Tibial artery (tissue), 4 donors: Measurements from ENCODE around the gene CRK.
"Not testable (repeated sequence)": the region's sequence is repeated elsewhere in the genome, so short reads cannot be mapped to it uniquely, and the experiment has no call there.

ENCODE experiments used
- DNase-seq, 2 donors: peaks; one replicate each; pipeline ENCODE4 v3.0.0-alpha.2; 2019
- H3K27ac ChIP-seq, 2 donors: fragments of 200-600 bp; sonication (generic) in 1 of 2; 1 replicate in 1 of 2; 2 replicates in 1 of 2; pipeline ENCODE4 v1.5.1; 2018 to 2019; ENCODE audit warnings: mild to moderate bottlenecking in 1 of 2
- H3K27me3 ChIP-seq, 2 donors: fragments of 200-600 bp; sonication (generic) in 1 of 2; one replicate each; pipeline versions ENCODE4 v1.5.1 to v1.6.0; 2016 to 2019
- H3K36me3 ChIP-seq, 3 donors: fragments of 200-600 bp; sonication (generic) in 2 of 3; one replicate each; pipeline ENCODE4 v1.5.1; 2016 to 2019; ENCODE audit warnings: mild to moderate bottlenecking in 2 of 3
- H3K4me1 ChIP-seq, 4 donors: fragments of 200-600 bp; sonication (generic) in 2 of 4; 1 replicate in 3 of 4; 2 replicates in 1 of 4; pipeline ENCODE4 v1.5.1; 2016 to 2019
- H3K4me3 ChIP-seq, 2 donors: fragments of 200-600 bp; sonication (generic) in 1 of 2; 1 replicate in 1 of 2; 2 replicates in 1 of 2; pipeline ENCODE4 v1.5.1; 2018 to 2019; ENCODE audit warnings: mild to moderate bottlenecking in 2 of 2
- H3K9me3 ChIP-seq, 3 donors: fragments of 200-600 bp; sonication (generic) in 1 of 3; one replicate each; pipeline ENCODE4 v1.5.1; 2016 to 2019
- CTCF ChIP-seq, 2 experiments: fragments of 200-600 bp in 1 of 2; fragments of 450-650 bp in 1 of 2; IDR thresholded peaks; one replicate each; pipeline ENCODE4 v1.5.1; 2017 to 2019; ENCODE audit warnings: antibody characterized with exemption in 2 of 2, mild to moderate bottlenecking in 1 of 2, moderate library complexity in 1 of 2
- intact Hi-C: fragments of 100-400 bp; cut with DNase I; formaldehyde crosslinking; loops from one replicate; pipeline ENCODE4 v1.15.0; 2023; ENCODE audit warnings: low total_unique reads

CRK gene

GRCh38 chr17:1461198-1461944 lies 5.3 kb upstream of the CRK start:
- H3K27me3 ChIP-seq: no peaks in the 10 kb centered on the region
- no peak overlapping the region for H3K4me3 ChIP-seq
- no peak for DNase-seq
- no peak for TF ChIP-seq CTCF (IDR thresholded peaks at IDR 0.05)
- H3K4me1 ChIP-seq: peaks cover 0 to 52% (median 27%) of the 10 kb centered on the region in 4 donors
- H3K36me3 ChIP-seq: peaks cover 9 to 37% (median 29%) of the 10 kb centered on the region in 3 donors
- H3K27ac ChIP-seq: peak overlapping the region; percentile 72 to 75
- intact Hi-C loops: no loop called here
- no peaks in the 10 kb centered on the region for H3K9me3 ChIP-seq

- Histone ChIP-seq H3K4me3 (no peak overlapping the region), H3K27me3 (no peaks in the 10 kb centered on the region), H3K27ac (peak overlapping the region; percentile 72 to 75), H3K4me1 (peaks cover 0 to 52% (median 27%) of the 10 kb centered on the region in 4 donors), H3K36me3 (peaks cover 0 to 25% (median 18%) of the 10 kb centered on the region in 3 donors), H3K9me3 (no peaks in the 10 kb centered on the region)
- DNase-seq: peak; percentile 87 to 97
- intact Hi-C loops: no loop called here
- no peak for TF ChIP-seq CTCF (IDR thresholded peaks at IDR 0.05)
These were observed 4.2 kb upstream of the CRK start for GRCh38 chr17:1460233-1460632.

GRCh38 chr17:1455291-1455796 lies 688 bp downstream of the CRK start:
- Histone ChIP-seq H3K4me3 (peak overlapping the region; percentile 92 to 93), H3K9me3 (no peaks in the 10 kb centered on the region), H3K36me3 (peaks cover 0 to 12% (median 0%) of the 10 kb centered on the region in 3 donors), H3K4me1 (peaks cover 0 to 63% (median 44%) of the 10 kb centered on the region in 4 donors), H3K27me3 (no peaks in the 10 kb centered on the region), H3K27ac (peak overlapping the region; percentile 93 to 96)
- intact Hi-C loops: loop anchor here (5.0 kb wide), 2 partner anchors 37 to 57 kb away; partner anchors contain the start of gene MYO1C
- TF ChIP-seq CTCF (IDR thresholded peaks at IDR 0.05): peak; percentile 66 to 81
- DNase-seq: peak; percentile 73 to 86

- no peak for TF ChIP-seq CTCF (IDR thresholded peaks at IDR 0.05)
- peaks cover 0 to 61% (median 38%) of the 10 kb centered on the region in 4 donors for H3K4me1 ChIP-seq
- intact Hi-C loops: no loop called here
These were observed 1.5 kb downstream of the CRK start for GRCh38 chr17:1454541-1454940.

GRCh38 chr17:1453694-1454093 lies 2.3 kb downstream of the CRK start:
- DNase-seq, H3K9me3 ChIP-seq, intact Hi-C loops, H3K4me3 ChIP-seq, H3K27me3 ChIP-seq: not testable (repeated sequence)
- H3K4me1 ChIP-seq: peaks cover 0 to 65% (median 40%) of the 10 kb centered on the region in 4 donors
- H3K27ac ChIP-seq: peak overlapping the region in 1 of 2 donors; percentile 96
- peaks cover 0 to 12% (median 0%) of the 10 kb centered on the region in 3 donors for H3K36me3 ChIP-seq

More at GRCh38 chr17:1454541-1454940, 1.5 kb downstream of the CRK start:
- no peaks in the 10 kb centered on the region for H3K27me3 ChIP-seq
- no peak for DNase-seq
- H3K4me3 ChIP-seq: peak overlapping the region; percentile 92 to 93
- peaks cover 0 to 12% (median 0%) of the 10 kb centered on the region in 3 donors for H3K36me3 ChIP-seq
- H3K9me3 ChIP-seq: no peaks in the 10 kb centered on the region
- H3K27ac ChIP-seq: peak overlapping the region; percentile 93 to 96

GRCh38 chr17:1452836-1453235 lies 3.2 kb downstream of the CRK start:
- peaks cover 0 to 71% (median 43%) of the 10 kb centered on the region in 4 donors for H3K4me1 ChIP-seq
- no peaks in the 10 kb centered on the region for H3K9me3 ChIP-seq
- H3K27me3 ChIP-seq: no peaks in the 10 kb centered on the region
- H3K4me3 ChIP-seq: no peak overlapping the region
- intact Hi-C loops: no loop called here
- peaks cover 0 to 12% (median 0%) of the 10 kb centered on the region in 3 donors for H3K36me3 ChIP-seq
- DNase-seq: no peak
- no peak for TF ChIP-seq CTCF (IDR thresholded peaks at IDR 0.05)
- no peak overlapping the region for H3K27ac ChIP-seq

GRCh38 chr17:1450261-1450660 lies 5.8 kb downstream of the CRK start:
- peaks cover 0 to 86% (median 51%) of the 10 kb centered on the region in 4 donors for H3K4me1 ChIP-seq
- H3K4me3 ChIP-seq, H3K9me3 ChIP-seq, DNase-seq, H3K27ac ChIP-seq, H3K27me3 ChIP-seq, intact Hi-C loops: not testable (repeated sequence)
- peaks cover 0 to 12% (median 0%) of the 10 kb centered on the region in 3 donors for H3K36me3 ChIP-seq
